A549 (cell line): Measurements from ENCODE around the gene GAS2L2. TPM values are rescaled to one million over a fixed set of nuclear protein-coding genes. Genes with fewer than 3 reads are reported as not detected.
A peak's percentile ranks its signal among the peaks of the same experiment; 100 is the strongest.

Experiments
- ATAC-seq, 2 experiments: fragments of 200-7000 bp in 1 of 2; fragments of >200 bp in 1 of 2; cut with Nextera tagmentation in 1 of 2; cut with Tn5 transposase in 1 of 2; 3 replicates each; pipeline versions ENCODE4 v1.8.0 to v1.9.1; 2018 to 2020; ENCODE audit warnings: mild to moderate bottlenecking in 1 of 2, moderate library complexity in 1 of 2
- CTCF ChIA-PET: fragments of 300-600 bp; sonication (Branson Sonifier 250); formaldehyde crosslinking; extraction: SDS; loops from one replicate; lab custom pipeline; 2021; ENCODE audit warnings: antibody characterized with exemption, inconsistent platforms; lab: Yijun Ruan, JAX
- POLR2A ChIA-PET: fragments of 350-600 bp; formaldehyde crosslinking; extraction: SDS; loops from one replicate; lab custom pipeline; 2021; ENCODE audit warnings: antibody characterized with exemption, inconsistent platforms; lab: Yijun Ruan, JAX
- DNase-seq, 2 experiments: peaks; one replicate each; pipeline versions ENCODE4 v3.0.0 to v3.0.0-alpha.2; 2011 to 2016; ENCODE audit warnings: low read depth in 1 of 2, low spot score in 1 of 2
- FAIRE-seq: peaks from 2 replicates; lab custom pipeline; 2011; peaks lifted over from hg19 to GRCh38; lab: Jason Lieb, UNC
- H3K27ac ChIP-seq, 2 experiments: fragments of >200 bp; sonication (Bioruptor Twin); formaldehyde crosslinking; 3 replicates each; pipeline ENCODE4 v1.5.1; 2016 to 2017
- H3K4me1 ChIP-seq: fragments of >200 bp; sonication (Bioruptor Twin); formaldehyde crosslinking; 3 replicates; pipeline ENCODE4 v1.6.1; 2016
- H3K4me2 ChIP-seq: fragments of >200 bp; sonication (Bioruptor Twin); formaldehyde crosslinking; 3 replicates; pipeline ENCODE4 v1.6.1; 2016
- H3K4me3 ChIP-seq: fragments of >200 bp; sonication (Bioruptor Twin); formaldehyde crosslinking; 3 replicates; pipeline ENCODE4 v1.5.1; 2016
- H3K9me3 ChIP-seq: fragments of >200 bp; sonication (Bioruptor Twin); formaldehyde crosslinking; 3 replicates; pipeline ENCODE4 v1.6.1; 2016
- BHLHE40 ChIP-seq: IDR thresholded peaks from 2 replicates; pipeline ENCODE4 v1.6.1; 2012; ENCODE audit warnings: low read depth, low read length, inconsistent platforms
- CBX2 ChIP-seq: fragments of 200-600 bp; sonication (generic); IDR thresholded peaks from 2 replicates; pipeline ENCODE4 v1.6.1; 2016; ENCODE audit warnings: low read depth, mild to moderate bottlenecking, borderline replicate concordance
- CBX8 ChIP-seq: fragments of 200-600 bp; sonication (generic); IDR thresholded peaks from 2 replicates; pipeline ENCODE4 v1.6.1; 2016
- EHMT2 ChIP-seq: fragments of 200-600 bp; sonication (generic); IDR thresholded peaks from 2 replicates; pipeline ENCODE4 v1.6.1; 2016; ENCODE audit warnings: antibody characterized with exemption, low read depth, mild to moderate bottlenecking, moderate library complexity
- EP300 ChIP-seq, 2 experiments: fragments of >200 bp; sonication (Bioruptor Twin); formaldehyde crosslinking; IDR thresholded peaks; 2 replicates in 1 of 2; 3 replicates in 1 of 2; pipeline ENCODE4 v1.6.1; 2016 to 2017
- ESRRA ChIP-seq: fragments of 150-350 bp; IDR thresholded peaks from 2 replicates; pipeline ENCODE4 v1.6.1; 2014; ENCODE audit warnings: mild to moderate bottlenecking, low read length, borderline replicate concordance
- FOSL2 ChIP-seq, 2 experiments: fragments of 450-650 bp in 1 of 2; fragments of >200 bp in 1 of 2; sonication (Bioruptor Twin) in 1 of 2; formaldehyde crosslinking; IDR thresholded peaks; 2 replicates each; pipeline versions ENCODE4 v1.5.0 to v1.6.1; 2016 to 2020; ENCODE audit warnings: mild to moderate bottlenecking in 1 of 2, moderate library complexity in 1 of 2
- GATA3 ChIP-seq: IDR thresholded peaks from 2 replicates; pipeline ENCODE4 v1.6.1; 2012; ENCODE audit warnings: borderline replicate concordance
- HDAC2 ChIP-seq: fragments of 200-600 bp; sonication (generic); IDR thresholded peaks from 2 replicates; pipeline ENCODE4 v1.6.1; 2016
- NFE2L2 ChIP-seq: fragments of 150-350 bp; conservative IDR thresholded peaks from 2 replicates; pipeline ENCODE4 v1.6.1; 2014; ENCODE audit warnings: low read length
- POLR2AphosphoS2 ChIP-seq: conservative IDR thresholded peaks from 2 replicates; pipeline ENCODE4 v1.6.1; 2012; ENCODE audit warnings: low read length, improper control_type of control experiment, inconsistent platforms
- RAD21 ChIP-seq, 2 experiments: fragments of >200 bp in 1 of 2; sonication (Bioruptor Twin) in 1 of 2; formaldehyde crosslinking in 1 of 2; IDR thresholded peaks in 1 of 2; conservative IDR thresholded peaks in 1 of 2; 2 replicates in 1 of 2; 3 replicates in 1 of 2; pipeline ENCODE4 v1.6.1; 2012 to 2018; ENCODE audit warnings: inconsistent platforms in 1 of 2
- RCOR1 ChIP-seq: fragments of 150-350 bp; IDR thresholded peaks from 2 replicates; pipeline ENCODE4 v1.6.1; 2014; ENCODE audit warnings: antibody characterized with exemption, low read length, low read depth
- SREBF2 ChIP-seq: fragments of 450-650 bp; IDR thresholded peaks from 2 replicates; pipeline ENCODE4 v1.6.1; 2014; ENCODE audit warnings: mild to moderate bottlenecking, moderate library complexity
- TP53 ChIP-seq: fragments of 250-450 bp; sonication (Bioruptor Pico); IDR thresholded peaks from 2 replicates; pipeline ENCODE4 v1.5.0; 2021; ENCODE audit warnings: mild to moderate bottlenecking, moderate library complexity
- WGBS: methylation state at CpG from one replicate; pipeline ENCODE4 v1.1.6; 2017; ENCODE audit errors: missing lambda C conversion rate; 5-methylcytosine and 5-hydroxymethylcytosine counted together
- polyA plus RNA-seq, 4 experiments: library from polyadenylated mRNA; depleted of rRNA in 3 of 4; stranded (reverse); fragments of >200 nt; fragmentation: RNase III in 1 of 4; extraction: RNeasy Plus Mini Kit Qiagen cat#74134 plus additional on column Dnase treatment in 1 of 4; gene quantifications; 2 replicates in 3 of 4; 3 replicates in 1 of 4; pipeline ENCODE4 v1.2.3, GENCODE V29; 2011 to 2017
- TF ChIP-seq, protein P1 (sequence below): fragments of >200 bp; sonication (Bioruptor Twin); formaldehyde crosslinking; IDR thresholded peaks from 3 replicates; pipeline ENCODE4 v1.6.1; 2016
- TF ChIP-seq, protein P2 (sequence below): fragments of >200 bp; sonication (Bioruptor Twin); formaldehyde crosslinking; IDR thresholded peaks from 3 replicates; pipeline ENCODE4 v1.5.1; 2016
- TF ChIP-seq, protein P3 (sequence below): fragments of 200-600 bp; sonication (generic); IDR thresholded peaks from 2 replicates; pipeline ENCODE4 v1.6.1; 2016; ENCODE audit warnings: antibody characterized with exemption, mild to moderate bottlenecking, moderate library complexity
- TF ChIP-seq, protein P4 (sequence below): fragments of 450-650 bp; IDR thresholded peaks from 2 replicates; pipeline ENCODE4 v1.6.1; 2014; ENCODE audit warnings: antibody characterized with exemption

The GAS2L2 gene
- polyA plus RNA-seq, 2 of the 4 experiments (the other 2 are of a cell fraction) = 0.06 to 0.15 TPM

DNA sequence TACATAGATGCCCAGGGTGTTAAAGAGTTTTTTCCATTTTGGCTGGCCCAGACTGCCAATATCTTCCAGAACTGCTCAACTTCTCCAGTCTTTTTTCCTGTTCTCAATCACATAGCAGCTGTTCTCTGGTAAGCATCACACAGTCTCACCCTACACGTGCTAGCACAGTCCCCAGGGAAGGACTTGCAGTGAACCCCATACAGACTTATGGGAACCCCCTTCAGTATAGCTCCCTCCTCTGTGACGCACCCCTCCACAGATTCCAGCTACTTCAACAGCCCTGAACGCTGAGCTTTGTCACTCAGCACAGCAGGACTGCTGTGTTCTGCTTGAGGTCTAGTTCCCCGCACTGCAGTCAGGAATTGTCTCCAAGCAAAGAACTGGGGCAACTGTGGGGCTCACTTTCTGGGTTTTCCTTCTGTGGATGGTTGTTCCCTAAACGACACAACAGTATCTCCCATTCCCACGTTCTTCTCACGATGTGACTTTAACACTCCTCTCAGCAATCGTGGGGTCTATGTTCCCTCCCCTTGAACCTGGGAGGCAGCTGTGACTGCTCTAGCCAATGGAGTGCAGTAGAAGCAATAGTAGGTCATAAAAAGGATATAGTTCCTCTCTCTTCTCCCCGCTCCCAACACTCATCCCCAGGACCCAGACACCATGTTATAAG, 38.8 kb upstream of the GAS2L2 start:
- CTCF ChIA-PET = interaction anchor here (10.3 to 30.3 kb wide), 2 partner anchors 15 to 23 kb away, joined by 170 to 2039 read pairs; partner anchors contain the start of genes C17orf50, GAS2L2 and TAF15
- no peak for TF ChIP-seq NFE2L2
- TF ChIP-seq ESRRA = no peak
- TF ChIP-seq CBX8 = no peak
- TF ChIP-seq FOSL2 (IDR thresholded peaks at IDR 0.05) = no peak
- no peak for TF ChIP-seq FOSL2 (CRISPR knock-in tag; IDR thresholded peaks at IDR 0.05)
- TF ChIP-seq, protein P1, sequence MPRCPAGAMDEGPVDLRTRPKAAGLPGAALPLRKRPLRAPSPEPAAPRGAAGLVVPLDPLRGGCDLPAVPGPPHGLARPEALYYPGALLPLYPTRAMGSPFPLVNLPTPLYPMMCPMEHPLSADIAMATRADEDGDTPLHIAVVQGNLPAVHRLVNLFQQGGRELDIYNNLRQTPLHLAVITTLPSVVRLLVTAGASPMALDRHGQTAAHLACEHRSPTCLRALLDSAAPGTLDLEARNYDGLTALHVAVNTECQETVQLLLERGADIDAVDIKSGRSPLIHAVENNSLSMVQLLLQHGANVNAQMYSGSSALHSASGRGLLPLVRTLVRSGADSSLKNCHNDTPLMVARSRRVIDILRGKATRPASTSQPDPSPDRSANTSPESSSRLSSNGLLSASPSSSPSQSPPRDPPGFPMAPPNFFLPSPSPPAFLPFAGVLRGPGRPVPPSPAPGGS = no peak
- no peak for TF ChIP-seq GATA3
- no peak for TF ChIP-seq EP300 (IDR thresholded peaks at IDR 0.05)
- TF ChIP-seq RCOR1 = no peak
- TF ChIP-seq, protein P2, sequence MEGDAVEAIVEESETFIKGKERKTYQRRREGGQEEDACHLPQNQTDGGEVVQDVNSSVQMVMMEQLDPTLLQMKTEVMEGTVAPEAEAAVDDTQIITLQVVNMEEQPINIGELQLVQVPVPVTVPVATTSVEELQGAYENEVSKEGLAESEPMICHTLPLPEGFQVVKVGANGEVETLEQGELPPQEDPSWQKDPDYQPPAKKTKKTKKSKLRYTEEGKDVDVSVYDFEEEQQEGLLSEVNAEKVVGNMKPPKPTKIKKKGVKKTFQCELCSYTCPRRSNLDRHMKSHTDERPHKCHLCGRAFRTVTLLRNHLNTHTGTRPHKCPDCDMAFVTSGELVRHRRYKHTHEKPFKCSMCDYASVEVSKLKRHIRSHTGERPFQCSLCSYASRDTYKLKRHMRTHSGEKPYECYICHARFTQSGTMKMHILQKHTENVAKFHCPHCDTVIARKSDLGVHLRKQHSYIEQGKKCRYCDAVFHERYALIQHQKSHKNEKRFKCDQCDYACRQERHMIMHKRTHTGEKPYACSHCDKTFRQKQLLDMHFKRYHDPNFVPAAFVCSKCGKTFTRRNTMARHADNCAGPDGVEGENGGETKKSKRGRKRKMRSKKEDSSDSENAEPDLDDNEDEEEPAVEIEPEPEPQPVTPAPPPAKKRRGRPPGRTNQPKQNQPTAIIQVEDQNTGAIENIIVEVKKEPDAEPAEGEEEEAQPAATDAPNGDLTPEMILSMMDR = no peak
- no peak for TF ChIP-seq CBX2
- TF ChIP-seq, protein P3, sequence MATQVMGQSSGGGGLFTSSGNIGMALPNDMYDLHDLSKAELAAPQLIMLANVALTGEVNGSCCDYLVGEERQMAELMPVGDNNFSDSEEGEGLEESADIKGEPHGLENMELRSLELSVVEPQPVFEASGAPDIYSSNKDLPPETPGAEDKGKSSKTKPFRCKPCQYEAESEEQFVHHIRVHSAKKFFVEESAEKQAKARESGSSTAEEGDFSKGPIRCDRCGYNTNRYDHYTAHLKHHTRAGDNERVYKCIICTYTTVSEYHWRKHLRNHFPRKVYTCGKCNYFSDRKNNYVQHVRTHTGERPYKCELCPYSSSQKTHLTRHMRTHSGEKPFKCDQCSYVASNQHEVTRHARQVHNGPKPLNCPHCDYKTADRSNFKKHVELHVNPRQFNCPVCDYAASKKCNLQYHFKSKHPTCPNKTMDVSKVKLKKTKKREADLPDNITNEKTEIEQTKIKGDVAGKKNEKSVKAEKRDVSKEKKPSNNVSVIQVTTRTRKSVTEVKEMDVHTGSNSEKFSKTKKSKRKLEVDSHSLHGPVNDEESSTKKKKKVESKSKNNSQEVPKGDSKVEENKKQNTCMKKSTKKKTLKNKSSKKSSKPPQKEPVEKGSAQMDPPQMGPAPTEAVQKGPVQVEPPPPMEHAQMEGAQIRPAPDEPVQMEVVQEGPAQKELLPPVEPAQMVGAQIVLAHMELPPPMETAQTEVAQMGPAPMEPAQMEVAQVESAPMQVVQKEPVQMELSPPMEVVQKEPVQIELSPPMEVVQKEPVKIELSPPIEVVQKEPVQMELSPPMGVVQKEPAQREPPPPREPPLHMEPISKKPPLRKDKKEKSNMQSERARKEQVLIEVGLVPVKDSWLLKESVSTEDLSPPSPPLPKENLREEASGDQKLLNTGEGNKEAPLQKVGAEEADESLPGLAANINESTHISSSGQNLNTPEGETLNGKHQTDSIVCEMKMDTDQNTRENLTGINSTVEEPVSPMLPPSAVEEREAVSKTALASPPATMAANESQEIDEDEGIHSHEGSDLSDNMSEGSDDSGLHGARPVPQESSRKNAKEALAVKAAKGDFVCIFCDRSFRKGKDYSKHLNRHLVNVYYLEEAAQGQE = no peak
- no peak for TF ChIP-seq BHLHE40
- TF ChIP-seq POLR2AphosphoS2 = no peak
- TF ChIP-seq, protein P4, sequence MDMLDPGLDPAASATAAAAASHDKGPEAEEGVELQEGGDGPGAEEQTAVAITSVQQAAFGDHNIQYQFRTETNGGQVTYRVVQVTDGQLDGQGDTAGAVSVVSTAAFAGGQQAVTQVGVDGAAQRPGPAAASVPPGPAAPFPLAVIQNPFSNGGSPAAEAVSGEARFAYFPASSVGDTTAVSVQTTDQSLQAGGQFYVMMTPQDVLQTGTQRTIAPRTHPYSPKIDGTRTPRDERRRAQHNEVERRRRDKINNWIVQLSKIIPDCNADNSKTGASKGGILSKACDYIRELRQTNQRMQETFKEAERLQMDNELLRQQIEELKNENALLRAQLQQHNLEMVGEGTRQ = no peak
- no peak for TF ChIP-seq RAD21 (conservative IDR thresholded peaks at IDR 0.05 in 1 of 2, IDR thresholded peaks at IDR 0.05 in 1 of 2)
- TF ChIP-seq TP53 (CRISPR knock-in tag) = no peak
- no peak for TF ChIP-seq SREBF2
- no peak for TF ChIP-seq HDAC2
- TF ChIP-seq EHMT2 = no peak
- Histone ChIP-seq H3K9me3 (no peaks in the 10 kb centered on the region), H3K27ac (peak overlapping the region in 1 of 2 experiments; percentile 53; a peak in 3 of 6 replicates), H3K4me2 (no peak overlapping the region), H3K4me3 (no peak overlapping the region), H3K4me1 (peaks cover 44% of the 10 kb centered on the region)
- POLR2A ChIA-PET = no interaction called here
- ATAC-seq = no peak
- WGBS = 70% methylated on average over 9 of the region's 9 CpGs
- no peak for DNase-seq
- FAIRE-seq = no peak
